ENCODE results near the gene ARHGEF1.

The ARHGEF1 gene

DNA sequence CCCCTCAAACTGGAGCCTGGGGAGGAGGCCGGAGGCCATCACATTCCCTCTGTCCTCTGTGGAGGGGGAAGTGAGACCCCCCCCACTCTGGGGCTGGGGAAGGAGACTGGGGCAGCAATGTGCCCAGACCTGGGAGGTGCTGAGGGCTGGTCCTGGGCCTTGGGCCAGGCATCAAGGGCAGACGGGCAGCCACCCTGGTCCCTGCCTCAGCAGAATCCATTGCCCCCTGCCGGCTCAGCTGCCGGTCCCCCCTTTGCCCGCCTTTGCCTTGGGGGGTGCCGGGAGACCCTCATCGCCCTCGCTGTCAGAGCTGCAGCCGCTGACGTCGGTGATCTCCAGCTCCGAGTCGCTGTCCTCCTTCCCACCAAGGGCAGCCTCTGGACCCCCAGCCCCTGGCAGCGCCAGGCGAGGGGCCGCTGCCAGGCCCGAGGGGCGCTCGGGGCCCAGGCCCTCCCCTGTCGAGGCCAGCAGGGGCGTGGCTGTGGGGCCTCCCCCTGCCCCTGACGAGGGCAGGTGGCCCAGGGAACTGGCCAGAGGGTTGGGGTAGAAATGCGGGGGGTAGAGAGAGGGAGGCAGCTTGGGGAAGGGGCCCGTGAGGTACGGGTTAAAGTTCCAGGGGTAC, 25.1 kb downstream of the ARHGEF1 start:
- Histone ChIP-seq H3K4me2 (ENCODE audit: low read length) (no peak overlapping the region), H4K20me1 (ENCODE audit: insufficient read depth, low read length) (no peaks in the 10 kb centered on the region), H3K9me2 (ENCODE audit: low read depth, low read length) (no peaks in the 10 kb centered on the region), H3K4me1 (ENCODE audit: insufficient read depth, low read length, severe bottlenecking) (no peaks in the 10 kb centered on the region), H3K9me3 (ENCODE audit: low read length) (no peaks in the 10 kb centered on the region), H3F3A (ENCODE audit: insufficient read depth, low read length) (no peaks in the 10 kb centered on the region), H3K36me3 (ENCODE audit: insufficient read depth, low read length) (peaks cover 54% of the 10 kb centered on the region), H3K79me2 (ENCODE audit: insufficient read depth, low read length) (no peaks in the 10 kb centered on the region), H3K9ac (ENCODE audit: low read length) (no peak overlapping the region), H3K4me3 (ENCODE audit: low read depth, low read length, poor library complexity, severe bottlenecking) (no peak overlapping the region), H2AFZ (ENCODE audit: low read length) (no peak overlapping the region), H3K27ac (ENCODE audit: low read depth, low read length, poor library complexity, severe bottlenecking) (no peak overlapping the region), H3K27me3 (ENCODE audit: insufficient read depth, low read length) (peaks cover 13% of the 10 kb centered on the region)
- no peak for TF ChIP-seq CTCF (IDR thresholded peaks at IDR 0.05; ENCODE audit: low read length)
- TF ChIP-seq EZH2 (IDR thresholded peaks at IDR 0.05; ENCODE audit: borderline replicate concordance, low read length), result no peak

GRCh38 chr19:41908724-41909464, 25.9 kb downstream of the ARHGEF1 start:
- H2AFZ ChIP-seq (ENCODE audit: low read length), result no peak overlapping the region
- no peaks in the 10 kb centered on the region for H3K9me3 ChIP-seq (ENCODE audit: low read length)
- H4K20me1 ChIP-seq (ENCODE audit: insufficient read depth, low read length), result no peaks in the 10 kb centered on the region
- H3K27me3 ChIP-seq (ENCODE audit: insufficient read depth, low read length), result peaks cover 13% of the 10 kb centered on the region
- H3K4me3 ChIP-seq (ENCODE audit: low read depth, low read length, poor library complexity, severe bottlenecking), result no peak overlapping the region
- H3F3A ChIP-seq (ENCODE audit: insufficient read depth, low read length), result no peaks in the 10 kb centered on the region
- no peak overlapping the region for H3K27ac ChIP-seq (ENCODE audit: low read depth, low read length, poor library complexity, severe bottlenecking)
- no peaks in the 10 kb centered on the region for H3K9me2 ChIP-seq (ENCODE audit: low read depth, low read length)
- H3K79me2 ChIP-seq (ENCODE audit: insufficient read depth, low read length), result no peaks in the 10 kb centered on the region
- H3K36me3 ChIP-seq (ENCODE audit: insufficient read depth, low read length), result peaks cover 46% of the 10 kb centered on the region
- H3K4me2 ChIP-seq (ENCODE audit: low read length), result no peak overlapping the region
- H3K9ac ChIP-seq (ENCODE audit: low read length), result no peak overlapping the region
- TF ChIP-seq CTCF (IDR thresholded peaks at IDR 0.05; ENCODE audit: low read length), result no peak
- no peak for TF ChIP-seq EZH2 (IDR thresholded peaks at IDR 0.05; ENCODE audit: borderline replicate concordance, low read length)
- no peaks in the 10 kb centered on the region for H3K4me1 ChIP-seq (ENCODE audit: insufficient read depth, low read length, severe bottlenecking)

- TF ChIP-seq CTCF (IDR thresholded peaks at IDR 0.05; ENCODE audit: low read length) (no peak), EZH2 (IDR thresholded peaks at IDR 0.05; ENCODE audit: borderline replicate concordance, low read length) (no peak)
- Histone ChIP-seq H3K4me2 (ENCODE audit: low read length) (no peak overlapping the region), H3F3A (ENCODE audit: insufficient read depth, low read length) (no peaks in the 10 kb centered on the region), H3K9me3 (ENCODE audit: low read length) (no peaks in the 10 kb centered on the region), H4K20me1 (ENCODE audit: insufficient read depth, low read length) (no peaks in the 10 kb centered on the region), H3K27ac (ENCODE audit: low read depth, low read length, poor library complexity, severe bottlenecking) (no peak overlapping the region), H2AFZ (ENCODE audit: low read length) (no peak overlapping the region), H3K36me3 (ENCODE audit: insufficient read depth, low read length) (peaks cover 38% of the 10 kb centered on the region), H3K27me3 (ENCODE audit: insufficient read depth, low read length) (peaks cover 13% of the 10 kb centered on the region), H3K4me3 (ENCODE audit: low read depth, low read length, poor library complexity, severe bottlenecking) (no peak overlapping the region), H3K79me2 (ENCODE audit: insufficient read depth, low read length) (no peaks in the 10 kb centered on the region), H3K9me2 (ENCODE audit: low read depth, low read length) (no peaks in the 10 kb centered on the region), H3K4me1 (ENCODE audit: insufficient read depth, low read length, severe bottlenecking) (no peaks in the 10 kb centered on the region), H3K9ac (ENCODE audit: low read length) (no peak overlapping the region)
Observed at GRCh38 chr19:41909706-41910105, 26.7 kb downstream of the ARHGEF1 start.
